Measurements from ENCODE around the gene SLC39A13. TPM values are rescaled to one million over a fixed set of nuclear protein-coding genes. Genes with fewer than 3 reads are reported as not detected.

SLC39A13 gene
- total RNA-seq, 1 donor from 2014 or later = 76.6 TPM

GRCh38 chr11:47377571-47378009, 30.8 kb upstream of the SLC39A13 start:
- H3K4me1 ChIP-seq (ENCODE audit: insufficient read depth, low read length) = peaks cover 6% of the 10 kb centered on the region
- FAIRE-seq = no peak
- no peak overlapping the region for H3K9ac ChIP-seq (ENCODE audit: low read length)
- H4K20me1 ChIP-seq (ENCODE audit: insufficient read depth, low read length) = no peaks in the 10 kb centered on the region
- no peaks in the 10 kb centered on the region for H3K27me3 Mint-ChIP-seq (ENCODE audit: low read depth, unreplicated experiment)
- no peaks in the 10 kb centered on the region for H3K27me3 ChIP-seq (ENCODE audit: insufficient read depth, low read length)
- no peaks in the 10 kb centered on the region for H3K36me3 ChIP-seq (ENCODE audit: insufficient read depth, low read length)
- no peak overlapping the region for H2AFZ ChIP-seq (ENCODE audit: low read depth, low read length)
- H3K9me3 Mint-ChIP-seq (ENCODE audit: unreplicated experiment) = no peaks in the 10 kb centered on the region
- H3K79me2 ChIP-seq (ENCODE audit: insufficient read depth, low read length) = no peaks in the 10 kb centered on the region
- no peak overlapping the region for H3K4me3 Mint-ChIP-seq (ENCODE audit: unreplicated experiment)
- H3K9me3 ChIP-seq (ENCODE audit: insufficient read depth, low read depth, low read length) = no peaks in the 10 kb centered on the region
- H3K4me3 ChIP-seq (ENCODE audit: insufficient read depth, low read depth, low read length) = no peak overlapping the region
- no peak overlapping the region for H3K27ac ChIP-seq (ENCODE audit: low read depth, low read length)
- no peak for DNase-seq (ENCODE audit: low read depth)
- peaks cover 11% of the 10 kb centered on the region for H3K4me1 Mint-ChIP-seq (ENCODE audit: low read depth, unreplicated experiment)
- H3K27ac Mint-ChIP-seq (ENCODE audit: unreplicated experiment) = no peak overlapping the region
- no peak overlapping the region for H3K4me2 ChIP-seq (ENCODE audit: low read length)
- no peaks in the 10 kb centered on the region for H3K36me3 Mint-ChIP-seq (ENCODE audit: low read depth, unreplicated experiment)
- TF ChIP-seq EZH2 (IDR thresholded peaks at IDR 0.05; ENCODE audit: insufficient read depth, low read length) (no peak), CTCF (IDR thresholded peaks at IDR 0.05; ENCODE audit: insufficient read depth, low read depth, low read length) (no peak)

GRCh38 chr11:47378010-47378835, 30.2 kb upstream of the SLC39A13 start, which contains the start of gene SPI1:
Gene SPI1 (minus strand): TSS chr11:47378547. CDS start chr11:47378353, 194 bp downstream.
- no peak for TF ChIP-seq EZH2 (IDR thresholded peaks at IDR 0.05; ENCODE audit: insufficient read depth, low read length)
- no peak within 1 kb of the TSS for H3K27ac Mint-ChIP-seq (ENCODE audit: unreplicated experiment)
- H2AFZ ChIP-seq (ENCODE audit: low read depth, low read length) = no peak within 1 kb of the TSS

GRCh38 chr11:47378836-47379170, 29.6 kb upstream of the SLC39A13 start:
- Histone ChIP-seq H3K4me2 (ENCODE audit: low read length) (no peak overlapping the region), H3K9ac (ENCODE audit: low read length) (no peak overlapping the region), H3K79me2 (ENCODE audit: insufficient read depth, low read length) (no peaks in the 10 kb centered on the region), H3K4me1 (ENCODE audit: insufficient read depth, low read length) (peaks cover 6% of the 10 kb centered on the region), H4K20me1 (ENCODE audit: insufficient read depth, low read length) (no peaks in the 10 kb centered on the region), H3K27ac (ENCODE audit: low read depth, low read length) (no peak overlapping the region), H3K4me3 (ENCODE audit: insufficient read depth, low read depth, low read length) (no peak overlapping the region), H3K36me3 (ENCODE audit: insufficient read depth, low read length) (no peaks in the 10 kb centered on the region), H3K9me3 (ENCODE audit: insufficient read depth, low read depth, low read length) (no peaks in the 10 kb centered on the region), H2AFZ (ENCODE audit: low read depth, low read length) (no peak overlapping the region), H3K27me3 (ENCODE audit: insufficient read depth, low read length) (no peaks in the 10 kb centered on the region)
- Mint-ChIP-seq H3K9me3 (ENCODE audit: unreplicated experiment) (no peaks in the 10 kb centered on the region), H3K4me1 (ENCODE audit: low read depth, unreplicated experiment) (peaks cover 10% of the 10 kb centered on the region), H3K27me3 (ENCODE audit: low read depth, unreplicated experiment) (peaks cover 9% of the 10 kb centered on the region), H3K4me3 (ENCODE audit: unreplicated experiment) (no peak overlapping the region), H3K36me3 (ENCODE audit: low read depth, unreplicated experiment) (no peaks in the 10 kb centered on the region), H3K27ac (ENCODE audit: unreplicated experiment) (no peak overlapping the region)
- TF ChIP-seq EZH2 (IDR thresholded peaks at IDR 0.05; ENCODE audit: insufficient read depth, low read length) = no peak
- TF ChIP-seq CTCF (IDR thresholded peaks at IDR 0.05; ENCODE audit: insufficient read depth, low read depth, low read length) = no peak
- no peak for DNase-seq (ENCODE audit: low read depth)
- no peak for FAIRE-seq

More at GRCh38 chr11:47378010-47378835, 30.2 kb upstream of the SLC39A13 start, which contains the start of gene SPI1:
- H3K9ac ChIP-seq (ENCODE audit: low read length) = no peak within 1 kb of the TSS
- H3K79me2 ChIP-seq (ENCODE audit: insufficient read depth, low read length) = no peaks in the 10 kb centered on the region
- DNase-seq (ENCODE audit: low read depth) (no peak), FAIRE-seq (no peak)
- Mint-ChIP-seq H3K4me3 (ENCODE audit: unreplicated experiment) (no peak within 1 kb of the TSS), H3K4me1 (ENCODE audit: low read depth, unreplicated experiment) (peaks cover 10% of the 10 kb centered on the region), H3K9me3 (ENCODE audit: unreplicated experiment) (no peaks in the 10 kb centered on the region), H3K36me3 (ENCODE audit: low read depth, unreplicated experiment) (no peaks in the 10 kb centered on the region), H3K27me3 (ENCODE audit: low read depth, unreplicated experiment) (peaks cover 5% of the 10 kb centered on the region)
- peaks cover 6% of the 10 kb centered on the region for H3K4me1 ChIP-seq (ENCODE audit: insufficient read depth, low read length)
- H3K4me2 ChIP-seq (ENCODE audit: low read length) = no peak within 1 kb of the TSS
- no peaks in the 10 kb centered on the region for H3K27me3 ChIP-seq (ENCODE audit: insufficient read depth, low read length)
- H3K9me3 ChIP-seq (ENCODE audit: insufficient read depth, low read depth, low read length) = no peaks in the 10 kb centered on the region
- H3K36me3 ChIP-seq (ENCODE audit: insufficient read depth, low read length) = no peaks in the 10 kb centered on the region
- no peaks in the 10 kb centered on the region for H4K20me1 ChIP-seq (ENCODE audit: insufficient read depth, low read length)
- H3K27ac ChIP-seq (ENCODE audit: low read depth, low read length) = no peak within 1 kb of the TSS
- no peak within 1 kb of the TSS for H3K4me3 ChIP-seq (ENCODE audit: insufficient read depth, low read depth, low read length)
